ENCODE results near the gene CD79B. TPM values are rescaled to one million over a fixed set of nuclear protein-coding genes. Genes with fewer than 3 reads are reported as not detected.

CD79B gene
- total RNA-seq, 1 experiment from 2014 or later, result 0.59 TPM

- Histone ChIP-seq H3K9me2 (ENCODE audit: insufficient read depth) (no peaks in the 10 kb centered on the region), H3K79me2 (ENCODE audit: insufficient read depth, low read length) (no peaks in the 10 kb centered on the region), H3K4me1 (ENCODE audit: control insufficient read depth in 1 of 2, insufficient read depth in 2 of 2, low read length in 2 of 2) (peaks cover 0 to 11% of the 10 kb centered on the region in 2 experiments; a peak in 3 of 4 replicates), H3K4me3 (replicated peaks in 1 of 2; ENCODE audit: low read depth in 1 of 2, low read length in 2 of 2) (no peak overlapping the region), H4K20me1 (ENCODE audit: insufficient read depth) (no peaks in the 10 kb centered on the region), H3K9ac (ENCODE audit: low read length) (no peak overlapping the region), H3K4me2 (ENCODE audit: low read length) (no peak overlapping the region), H3K9me3 (ENCODE audit: control insufficient read depth in 1 of 2, insufficient read depth in 1 of 2, low read depth in 1 of 2, low read length in 2 of 2) (no peaks in the 10 kb centered on the region), H2AFZ (ENCODE audit: low read depth, low read length, poor library complexity, severe bottlenecking) (no peak overlapping the region), H3K36me3 (ENCODE audit: control insufficient read depth in 1 of 2, insufficient read depth in 2 of 2, low read length in 2 of 2) (no peaks in the 10 kb centered on the region), H3K27ac (ENCODE audit: low read depth, low read length) (no peak overlapping the region), H3K27me3 (ENCODE audit: insufficient read depth, low read length) (no peaks in the 10 kb centered on the region)
- POLR2A ChIA-PET, result no interaction called here
- RAD21 ChIA-PET (ENCODE audit: low non-redundant PET in 1 of 2, low total read pairs in 2 of 2, uncharacterized antibody in 2 of 2, unreplicated experiment in 2 of 2), result interaction anchor here in 1 of 2 experiments (0.6 kb wide), 1 partner anchor 102 kb away, joined by 4 read pairs; no protein-coding TSS in a partner anchor
- intact Hi-C loops (cut with micrococcal nuclease), result no loop called here
- ATAC-seq (no peak), DNase-seq (ENCODE audit: low read depth, low spot score) (no peak)
- BruUV-seq (replicated peaks), result no TSS peak
- CTCF ChIA-PET, result interaction anchor here (0.6 to 1.0 kb wide), 3 partner anchors 8 to 205 kb away, joined by 3 read pairs; no protein-coding TSS in a partner anchor
- TF ChIP-seq POLR2AphosphoS5 (IDR thresholded peaks at IDR 0.05; ENCODE audit: low read depth, low read length), result no peak
- TF ChIP-seq, protein P1, sequence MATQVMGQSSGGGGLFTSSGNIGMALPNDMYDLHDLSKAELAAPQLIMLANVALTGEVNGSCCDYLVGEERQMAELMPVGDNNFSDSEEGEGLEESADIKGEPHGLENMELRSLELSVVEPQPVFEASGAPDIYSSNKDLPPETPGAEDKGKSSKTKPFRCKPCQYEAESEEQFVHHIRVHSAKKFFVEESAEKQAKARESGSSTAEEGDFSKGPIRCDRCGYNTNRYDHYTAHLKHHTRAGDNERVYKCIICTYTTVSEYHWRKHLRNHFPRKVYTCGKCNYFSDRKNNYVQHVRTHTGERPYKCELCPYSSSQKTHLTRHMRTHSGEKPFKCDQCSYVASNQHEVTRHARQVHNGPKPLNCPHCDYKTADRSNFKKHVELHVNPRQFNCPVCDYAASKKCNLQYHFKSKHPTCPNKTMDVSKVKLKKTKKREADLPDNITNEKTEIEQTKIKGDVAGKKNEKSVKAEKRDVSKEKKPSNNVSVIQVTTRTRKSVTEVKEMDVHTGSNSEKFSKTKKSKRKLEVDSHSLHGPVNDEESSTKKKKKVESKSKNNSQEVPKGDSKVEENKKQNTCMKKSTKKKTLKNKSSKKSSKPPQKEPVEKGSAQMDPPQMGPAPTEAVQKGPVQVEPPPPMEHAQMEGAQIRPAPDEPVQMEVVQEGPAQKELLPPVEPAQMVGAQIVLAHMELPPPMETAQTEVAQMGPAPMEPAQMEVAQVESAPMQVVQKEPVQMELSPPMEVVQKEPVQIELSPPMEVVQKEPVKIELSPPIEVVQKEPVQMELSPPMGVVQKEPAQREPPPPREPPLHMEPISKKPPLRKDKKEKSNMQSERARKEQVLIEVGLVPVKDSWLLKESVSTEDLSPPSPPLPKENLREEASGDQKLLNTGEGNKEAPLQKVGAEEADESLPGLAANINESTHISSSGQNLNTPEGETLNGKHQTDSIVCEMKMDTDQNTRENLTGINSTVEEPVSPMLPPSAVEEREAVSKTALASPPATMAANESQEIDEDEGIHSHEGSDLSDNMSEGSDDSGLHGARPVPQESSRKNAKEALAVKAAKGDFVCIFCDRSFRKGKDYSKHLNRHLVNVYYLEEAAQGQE (IDR thresholded peaks at IDR 0.05; ENCODE audit: low read depth), result no peak
- TF ChIP-seq, protein P2, sequence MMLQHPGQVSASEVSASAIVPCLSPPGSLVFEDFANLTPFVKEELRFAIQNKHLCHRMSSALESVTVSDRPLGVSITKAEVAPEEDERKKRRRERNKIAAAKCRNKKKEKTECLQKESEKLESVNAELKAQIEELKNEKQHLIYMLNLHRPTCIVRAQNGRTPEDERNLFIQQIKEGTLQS (IDR thresholded peaks at IDR 0.05), result no peak
- TF ChIP-seq, protein P3, sequence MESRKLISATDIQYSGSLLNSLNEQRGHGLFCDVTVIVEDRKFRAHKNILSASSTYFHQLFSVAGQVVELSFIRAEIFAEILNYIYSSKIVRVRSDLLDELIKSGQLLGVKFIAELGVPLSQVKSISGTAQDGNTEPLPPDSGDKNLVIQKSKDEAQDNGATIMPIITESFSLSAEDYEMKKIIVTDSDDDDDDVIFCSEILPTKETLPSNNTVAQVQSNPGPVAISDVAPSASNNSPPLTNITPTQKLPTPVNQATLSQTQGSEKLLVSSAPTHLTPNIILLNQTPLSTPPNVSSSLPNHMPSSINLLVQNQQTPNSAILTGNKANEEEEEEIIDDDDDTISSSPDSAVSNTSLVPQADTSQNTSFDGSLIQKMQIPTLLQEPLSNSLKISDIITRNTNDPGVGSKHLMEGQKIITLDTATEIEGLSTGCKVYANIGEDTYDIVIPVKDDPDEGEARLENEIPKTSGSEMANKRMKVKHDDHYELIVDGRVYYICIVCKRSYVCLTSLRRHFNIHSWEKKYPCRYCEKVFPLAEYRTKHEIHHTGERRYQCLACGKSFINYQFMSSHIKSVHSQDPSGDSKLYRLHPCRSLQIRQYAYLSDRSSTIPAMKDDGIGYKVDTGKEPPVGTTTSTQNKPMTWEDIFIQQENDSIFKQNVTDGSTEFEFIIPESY (IDR thresholded peaks at IDR 0.05; ENCODE audit: extremely low read depth, insufficient replicate concordance, low read length), result no peak
- no peak for TF ChIP-seq ZNF274 (IDR thresholded peaks at IDR 0.05; ENCODE audit: low read depth, low read length)
- TF ChIP-seq MAX (IDR thresholded peaks at IDR 0.05), result no peak
- TF ChIP-seq CTCF (IDR thresholded peaks at IDR 0.05 in 2 of 3, conservative IDR thresholded peaks at IDR 0.05 in 1 of 3; ENCODE audit: borderline replicate concordance in 1 of 3, insufficient read depth in 1 of 3, low read depth in 2 of 3, low read length in 2 of 3), result no peak
- TF ChIP-seq JUND (IDR thresholded peaks at IDR 0.05), result no peak
- no peak for TF ChIP-seq SIN3A (IDR thresholded peaks at IDR 0.05; ENCODE audit: low read depth)
- no peak for TF ChIP-seq EGR1 (IDR thresholded peaks at IDR 0.05; ENCODE audit: low read depth)
Observed at GRCh38 chr17:63928172-63928666, 3.9 kb downstream of the CD79B start.

All from HCT116 (cell line).